ENCODE results near the gene SYDE1.

SYDE1 gene

DNA sequence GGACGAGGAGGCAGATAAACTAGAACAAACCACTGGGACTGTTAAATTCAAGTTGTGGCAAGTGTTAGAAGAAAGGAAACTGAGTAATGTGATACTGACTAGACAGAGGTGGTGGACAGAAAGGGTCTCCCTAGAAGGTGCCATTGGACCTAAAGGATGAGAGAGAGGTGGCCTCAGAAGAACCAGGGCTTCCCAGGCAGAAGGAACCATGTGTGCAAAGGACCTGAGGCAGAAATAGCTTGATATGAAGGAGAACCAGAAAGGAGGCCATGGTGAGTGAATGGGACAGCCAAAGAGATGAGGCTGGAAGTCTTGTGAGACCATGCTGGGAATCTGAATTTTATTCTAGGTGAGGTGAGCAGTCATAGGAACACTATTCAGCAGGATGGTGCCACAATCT, 2.8 kb upstream of the SYDE1 start:
- Histone ChIP-seq H3K4me1 (peaks cover 0 to 11% (median 9%) of the 10 kb centered on the region in 10 experiments; a peak in 16 of 20 replicates), H3K9me3 (replicated peaks in 1 of 11) (peaks cover 13 to 34% (median 24%) of the 10 kb centered on the region in 11 experiments), H3K36me3 (no peaks in the 10 kb centered on the region), H3K9ac (no peak overlapping the region), H3K4me3 (no peak overlapping the region), H4K20me1 (peaks cover 0 to 6% (median 0%) of the 10 kb centered on the region in 11 experiments; a peak in 1 of 22 replicates), H3K4me2 (no peak overlapping the region), H3K27me3 (no peaks in the 10 kb centered on the region), H3K27ac (no peak overlapping the region)
- TF ChIP-seq Cebpa-rat (IDR thresholded peaks at IDR 0.05) = no peak

GRCh38 chr19:15105044-15105443, 2.2 kb upstream of the SYDE1 start:
- Histone ChIP-seq H3K4me1 (peaks cover 0 to 11% (median 9%) of the 10 kb centered on the region in 10 experiments; a peak in 16 of 20 replicates), H3K27ac (no peak overlapping the region), H3K4me2 (no peak overlapping the region), H3K9me3 (replicated peaks in 1 of 11) (peaks cover 13 to 34% (median 24%) of the 10 kb centered on the region in 11 experiments), H3K4me3 (no peak overlapping the region), H3K36me3 (no peaks in the 10 kb centered on the region), H4K20me1 (peaks cover 0 to 11% (median 0%) of the 10 kb centered on the region in 11 experiments; a peak in 1 of 22 replicates), H3K27me3 (no peaks in the 10 kb centered on the region), H3K9ac (no peak overlapping the region)
- TF ChIP-seq Cebpa-rat (IDR thresholded peaks at IDR 0.05) = no peak

DNA sequence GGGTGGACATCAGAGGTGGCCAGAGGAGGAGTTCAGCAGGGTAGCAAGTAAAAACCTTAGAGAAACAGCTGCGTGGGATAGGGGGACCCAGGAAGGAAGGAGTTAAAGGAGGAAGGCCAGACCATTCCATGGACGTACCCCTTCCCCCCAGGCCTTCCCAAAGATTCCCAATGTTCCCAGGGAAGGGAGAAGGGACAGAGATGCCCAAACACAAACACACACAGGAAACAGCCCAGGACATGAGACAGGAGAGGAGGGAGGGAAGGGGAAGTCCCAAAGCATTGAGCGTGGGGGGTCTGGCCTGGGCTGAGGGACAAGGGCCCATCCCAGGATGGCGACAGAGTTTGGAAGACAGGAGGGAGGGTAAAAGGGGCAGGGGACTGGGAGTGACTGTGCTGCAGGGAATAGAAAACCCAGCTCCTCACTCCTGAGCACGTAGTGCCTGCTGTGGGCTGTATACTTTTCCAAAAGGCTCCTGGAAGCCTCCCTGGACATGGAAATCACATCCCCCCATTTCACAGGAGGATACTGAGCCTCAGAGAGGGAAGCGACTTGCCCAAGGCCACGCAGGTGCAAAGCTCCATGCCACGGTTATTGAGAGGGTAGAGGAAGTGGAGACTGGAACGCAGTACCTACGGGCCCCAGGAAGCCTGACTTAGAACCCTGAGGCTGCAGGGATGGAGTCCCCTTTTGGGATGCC, 1.1 kb downstream of the SYDE1 start:
- Histone ChIP-seq H3K27me3 (no peaks in the 10 kb centered on the region), H3K4me2 (peak overlapping the region in 10 of 11 experiments; percentile 15 to 60 (median 34); a peak in 12 of 22 replicates), H4K20me1 (peaks cover 0 to 16% (median 0%) of the 10 kb centered on the region in 11 experiments; a peak in 1 of 22 replicates), H3K9me3 (replicated peaks in 1 of 11) (peaks cover 13 to 19% (median 17%) of the 10 kb centered on the region in 11 experiments), H3K4me3 (no peak overlapping the region), H3K9ac (0 out of 22 replicates have a peak overlapping the region, but pooled peaks of 1 of the 11 experiments have one; percentile 9), H3K27ac (no peak overlapping the region), H3K36me3 (peaks cover 0 to 4% (median 2%) of the 10 kb centered on the region in 11 experiments; a peak in 9 of 22 replicates), H3K4me1 (peaks cover 0 to 11% (median 9%) of the 10 kb centered on the region in 10 experiments; a peak in 16 of 20 replicates)
- no peak for TF ChIP-seq Cebpa-rat (IDR thresholded peaks at IDR 0.05)

GRCh38 chr19:15108845-15109767, 1.9 kb downstream of the SYDE1 start:
- Histone ChIP-seq H3K9ac (no peak overlapping the region), H3K27ac (no peak overlapping the region), H3K36me3 (peaks cover 6 to 12% (median 10%) of the 10 kb centered on the region in 11 experiments; a peak in 17 of 22 replicates), H3K4me1 (peaks cover 0 to 11% (median 9%) of the 10 kb centered on the region in 10 experiments; a peak in 16 of 20 replicates), H4K20me1 (peaks cover 0 to 16% (median 0%) of the 10 kb centered on the region in 11 experiments; a peak in 1 of 22 replicates), H3K4me2 (no peak overlapping the region; a peak in 1 of 22 replicates), H3K9me3 (replicated peaks in 1 of 11) (peaks cover 5 to 18% (median 11%) of the 10 kb centered on the region in 11 experiments), H3K4me3 (no peak overlapping the region), H3K27me3 (no peaks in the 10 kb centered on the region)
- TF ChIP-seq Cebpa-rat (IDR thresholded peaks at IDR 0.05) = no peak

DNA sequence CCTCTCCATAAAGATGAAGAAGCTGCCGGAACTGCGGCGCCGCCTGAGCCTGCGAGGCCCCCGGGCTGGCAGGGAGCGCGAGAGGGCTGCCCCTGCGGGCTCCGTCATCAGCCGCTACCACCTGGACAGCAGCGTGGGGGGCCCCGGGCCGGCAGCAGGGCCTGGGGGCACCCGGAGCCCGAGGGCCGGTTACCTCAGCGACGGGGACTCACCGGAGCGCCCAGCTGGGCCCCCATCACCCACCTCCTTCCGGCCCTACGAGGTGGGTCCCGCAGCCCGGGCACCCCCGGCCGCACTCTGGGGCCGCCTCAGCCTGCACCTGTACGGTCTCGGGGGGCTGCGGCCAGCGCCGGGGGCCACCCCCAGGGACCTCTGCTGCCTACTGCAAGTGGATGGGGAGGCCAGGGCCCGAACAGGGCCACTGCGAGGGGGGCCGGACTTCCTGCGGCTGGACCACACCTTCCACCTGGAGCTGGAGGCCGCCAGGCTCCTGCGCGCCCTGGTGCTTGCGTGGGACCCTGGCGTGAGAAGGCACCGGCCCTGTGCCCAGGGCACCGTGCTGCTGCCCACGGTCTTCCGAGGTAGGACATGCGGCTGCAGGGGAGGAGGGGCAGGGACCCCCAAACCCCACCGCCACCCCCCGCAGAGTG, 2.7 kb downstream of the SYDE1 start:
- H3K27ac ChIP-seq = no peak overlapping the region
- H3K4me2 ChIP-seq = no peak overlapping the region
- peaks cover 0 to 11% (median 9%) of the 10 kb centered on the region in 10 experiments; a peak in 16 of 20 replicates for H3K4me1 ChIP-seq
- peaks cover 12 to 18% (median 16%) of the 10 kb centered on the region in 11 experiments for H3K36me3 ChIP-seq
- TF ChIP-seq Cebpa-rat (IDR thresholded peaks at IDR 0.05) = no peak
- peaks cover 0 to 16% (median 0%) of the 10 kb centered on the region in 11 experiments; a peak in 1 of 22 replicates for H4K20me1 ChIP-seq
- H3K9ac ChIP-seq = no peak overlapping the region
- H3K9me3 ChIP-seq (replicated peaks in 1 of 11) = peaks cover 0 to 10% (median 3%) of the 10 kb centered on the region in 11 experiments; a peak in 12 of 22 replicates
- H3K4me3 ChIP-seq = no peak overlapping the region
- H3K27me3 ChIP-seq = no peaks in the 10 kb centered on the region

DNA sequence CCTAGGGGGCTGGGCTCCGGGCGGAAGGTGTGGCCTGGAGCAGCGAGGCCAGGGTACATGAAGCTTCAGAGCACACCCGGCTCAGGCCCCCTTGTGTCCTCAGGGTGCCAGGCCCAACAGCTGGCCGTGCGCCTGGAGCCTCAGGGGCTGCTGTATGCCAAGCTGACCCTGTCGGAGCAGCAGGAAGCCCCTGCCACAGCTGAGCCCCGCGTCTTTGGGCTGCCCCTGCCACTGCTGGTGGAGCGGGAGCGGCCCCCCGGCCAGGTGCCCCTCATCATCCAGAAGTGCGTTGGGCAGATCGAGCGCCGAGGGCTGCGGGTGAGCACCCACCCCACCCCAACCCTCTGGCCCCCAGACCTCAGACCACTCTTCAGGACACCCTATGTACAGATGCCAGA, 3.2 kb downstream of the SYDE1 start:
- no peak overlapping the region for H3K4me2 ChIP-seq
- no peak overlapping the region for H3K4me3 ChIP-seq
- no peak overlapping the region for H3K27ac ChIP-seq
- TF ChIP-seq Cebpa-rat (IDR thresholded peaks at IDR 0.05) = no peak
- no peak overlapping the region for H3K9ac ChIP-seq
- peaks cover 0 to 9% (median 0%) of the 10 kb centered on the region in 11 experiments; a peak in 8 of 22 replicates for H3K9me3 ChIP-seq (replicated peaks in 1 of 11)
- H3K36me3 ChIP-seq = peaks cover 17 to 23% (median 21%) of the 10 kb centered on the region in 11 experiments
- H4K20me1 ChIP-seq = peaks cover 0 to 19% (median 0%) of the 10 kb centered on the region in 11 experiments; a peak in 1 of 22 replicates
- H3K27me3 ChIP-seq = no peaks in the 10 kb centered on the region
- peaks cover 0 to 11% (median 9%) of the 10 kb centered on the region in 10 experiments; a peak in 16 of 20 replicates for H3K4me1 ChIP-seq

GRCh38 chr19:15111758-15112157, 4.6 kb downstream of the SYDE1 start:
- H4K20me1 ChIP-seq = peaks cover 0 to 32% (median 0%) of the 10 kb centered on the region in 11 experiments; a peak in 1 of 22 replicates
- no peak overlapping the region for H3K27ac ChIP-seq
- peaks cover 0 to 9% (median 0%) of the 10 kb centered on the region in 11 experiments; a peak in 8 of 22 replicates for H3K9me3 ChIP-seq (replicated peaks in 1 of 11)
- H3K27me3 ChIP-seq = no peaks in the 10 kb centered on the region
- TF ChIP-seq Cebpa-rat (IDR thresholded peaks at IDR 0.05) = no peak
- no peak overlapping the region for H3K9ac ChIP-seq
- H3K4me3 ChIP-seq = no peak overlapping the region
- H3K4me2 ChIP-seq = no peak overlapping the region
- H3K36me3 ChIP-seq = peaks cover 31 to 36% (median 35%) of the 10 kb centered on the region in 11 experiments
- H3K4me1 ChIP-seq = peaks cover 0 to 11% (median 9%) of the 10 kb centered on the region in 10 experiments; a peak in 16 of 20 replicates

DNA sequence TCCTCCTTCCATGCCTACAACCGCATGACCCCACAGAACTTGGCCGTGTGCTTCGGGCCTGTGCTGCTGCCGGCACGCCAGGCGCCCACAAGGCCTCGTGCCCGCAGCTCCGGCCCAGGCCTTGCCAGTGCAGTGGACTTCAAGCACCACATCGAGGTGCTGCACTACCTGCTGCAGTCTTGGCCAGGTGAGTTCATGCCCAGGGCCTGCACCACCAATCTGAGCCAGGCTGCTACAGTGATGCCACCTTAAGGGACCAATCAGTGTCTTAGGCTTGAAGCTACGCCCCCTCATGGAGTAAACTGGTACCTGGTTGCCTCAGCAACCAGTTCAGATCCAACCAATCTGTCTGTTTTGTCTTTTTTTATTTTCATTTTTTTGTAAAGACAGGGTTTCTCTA, 5.2 kb downstream of the SYDE1 start:
- Histone ChIP-seq H3K27ac (no peak overlapping the region), H3K9me3 (replicated peaks in 1 of 11) (peaks cover 0 to 9% (median 0%) of the 10 kb centered on the region in 11 experiments; a peak in 8 of 22 replicates), H3K4me3 (no peak overlapping the region), H3K36me3 (peaks cover 37 to 43% (median 41%) of the 10 kb centered on the region in 11 experiments), H3K4me2 (no peak overlapping the region), H3K9ac (no peak overlapping the region), H4K20me1 (peaks cover 0 to 39% (median 0%) of the 10 kb centered on the region in 11 experiments; a peak in 1 of 22 replicates), H3K27me3 (no peaks in the 10 kb centered on the region), H3K4me1 (peaks cover 0 to 11% (median 9%) of the 10 kb centered on the region in 10 experiments; a peak in 16 of 20 replicates)
- TF ChIP-seq Cebpa-rat (IDR thresholded peaks at IDR 0.05) = no peak
